AG20443 (cell line): Measurements from ENCODE around the gene ACAP3.
"Not testable (repeated sequence)": the region's sequence is repeated elsewhere in the genome, so short reads cannot be mapped to it uniquely, and the experiment has no call there.

Source experiments
- DNase-seq: peaks from one replicate; pipeline ENCODE4 v3.0.0; 2012; ENCODE audit warnings: low spot score, mixed read lengths

Gene ACAP3

GRCh38 chr1:1330366-1331067 is 22.8 kb upstream of the ACAP3 start:
- DNase-seq: peak; percentile 44

DNA sequence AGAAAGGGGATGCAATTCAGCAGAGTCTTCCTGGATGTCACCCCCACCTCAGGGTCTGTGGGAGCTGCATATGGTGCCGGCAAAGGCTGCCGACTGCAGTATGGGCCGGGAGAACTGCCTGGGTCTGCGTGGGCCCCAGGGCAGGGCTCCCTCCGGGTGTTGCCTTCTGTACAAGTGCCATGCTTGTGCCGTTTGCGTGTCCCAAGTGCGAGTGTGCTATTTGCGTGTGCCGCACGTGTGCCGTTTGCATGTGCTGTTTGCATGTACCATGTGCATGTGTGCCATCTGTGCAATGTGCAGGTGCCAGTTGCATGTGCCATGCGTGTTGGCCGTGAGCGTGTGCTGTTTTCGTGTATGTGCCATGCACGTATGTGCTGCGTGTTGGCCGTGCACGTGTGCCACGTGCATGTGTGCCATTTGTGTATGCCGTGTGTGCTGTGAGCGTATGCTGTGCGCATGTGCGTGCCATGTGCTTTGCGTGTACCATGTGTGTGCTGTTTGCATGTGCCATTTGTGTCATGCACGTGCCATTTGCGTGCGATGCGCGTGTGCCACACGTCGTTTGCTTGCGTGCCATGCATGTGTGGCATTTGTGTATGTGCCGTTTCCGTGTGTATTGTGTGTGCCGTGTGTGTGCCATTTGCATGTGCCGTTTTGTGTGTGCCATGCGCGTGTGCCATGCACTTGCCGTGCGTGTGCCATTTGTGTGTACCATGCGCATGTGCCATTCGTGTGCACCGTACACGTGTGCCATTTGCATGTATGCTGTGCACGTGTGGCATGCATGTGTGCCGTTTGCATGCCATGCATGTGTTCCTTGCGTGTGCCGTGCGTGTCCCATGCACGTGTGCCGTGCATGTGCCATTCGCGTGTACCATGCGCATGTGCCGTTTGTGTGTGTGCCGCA is 21.8 kb upstream of the ACAP3 start:
- DNase-seq: no peak

GRCh38 chr1:1328254-1328653 is 20.5 kb upstream of the ACAP3 start:
- DNase-seq: no peak

DNA sequence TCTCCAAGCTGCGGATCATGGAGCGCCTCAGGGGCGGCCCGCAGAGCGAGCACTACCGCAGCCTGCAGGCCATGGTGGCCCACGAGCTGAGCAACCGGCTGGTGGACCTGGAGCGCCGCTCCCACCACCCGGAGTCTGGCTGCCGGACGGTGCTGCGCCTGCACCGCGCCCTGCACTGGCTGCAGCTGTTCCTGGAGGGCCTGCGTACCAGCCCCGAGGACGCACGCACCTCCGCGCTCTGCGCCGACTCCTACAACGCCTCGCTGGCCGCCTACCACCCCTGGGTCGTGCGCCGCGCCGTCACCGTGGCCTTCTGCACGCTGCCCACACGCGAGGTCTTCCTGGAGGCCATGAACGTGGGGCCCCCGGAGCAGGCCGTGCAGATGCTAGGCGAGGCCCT is 19.6 kb upstream of the ACAP3 start:
- no peak for DNase-seq

DNA sequence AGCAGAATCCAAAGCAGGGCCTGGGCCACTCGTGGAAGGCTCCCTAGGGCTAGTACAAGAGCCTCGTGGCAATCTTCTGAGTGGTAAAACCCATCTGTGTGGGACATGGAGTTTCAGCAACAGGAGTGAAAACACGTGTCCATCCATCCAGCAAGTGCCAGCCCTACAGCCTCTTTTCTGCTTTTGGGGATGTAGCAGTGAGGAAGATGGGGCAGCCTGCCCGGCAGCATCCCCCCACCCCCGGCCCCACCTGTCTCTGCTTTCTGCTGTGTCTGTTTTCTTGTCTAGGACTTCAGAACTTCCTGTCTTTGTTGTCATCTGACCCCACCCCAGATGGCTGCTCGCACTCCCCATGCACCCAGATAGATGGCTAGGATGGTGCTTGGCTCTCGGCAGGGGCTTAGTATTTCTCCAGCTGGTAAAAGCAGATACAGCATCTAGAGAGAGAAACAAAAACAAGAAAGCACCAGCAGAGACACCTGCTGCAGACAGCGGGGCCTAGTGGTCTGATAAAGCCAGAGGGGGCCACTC is 18.4 kb upstream of the ACAP3 start:
- no peak for DNase-seq

DNA sequence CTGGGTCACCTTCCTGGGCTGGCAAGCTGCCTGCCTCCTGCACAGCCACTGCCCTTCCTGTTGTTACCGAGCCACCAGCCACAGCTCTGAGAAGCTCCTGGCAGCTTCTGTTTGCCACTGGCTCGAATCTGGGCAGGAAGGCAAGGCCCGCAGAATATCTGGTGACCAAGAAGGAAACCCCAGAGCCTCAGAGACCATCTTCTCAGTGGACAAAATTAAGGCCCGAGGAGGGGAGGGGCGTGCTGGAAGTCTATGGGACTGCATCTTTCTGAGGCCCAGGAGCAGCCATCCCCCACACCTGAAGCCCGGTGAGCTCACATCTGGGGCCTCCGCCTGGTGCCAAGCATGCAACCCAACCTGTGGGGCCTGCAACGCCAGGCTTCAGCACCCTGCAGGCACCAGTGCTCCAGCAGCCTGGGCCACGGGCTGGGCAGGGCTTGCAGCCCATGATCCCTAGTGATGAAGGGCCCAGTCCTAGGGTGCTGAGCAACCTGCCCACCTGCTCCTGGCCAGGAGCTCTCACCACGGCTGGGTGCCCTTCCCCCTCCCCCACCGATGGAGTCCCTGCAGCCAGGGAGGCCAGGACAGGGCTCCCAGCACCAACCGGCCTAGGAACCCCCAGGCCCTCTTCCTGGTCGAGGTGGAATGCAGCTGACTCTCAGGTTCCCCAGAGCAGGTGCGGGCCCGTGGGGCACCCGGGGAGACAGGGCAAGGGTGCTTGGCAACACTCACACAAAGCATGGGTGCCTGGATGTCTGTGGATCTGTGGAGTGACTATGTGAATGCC is 17.8 kb upstream of the ACAP3 start:
- no peak for DNase-seq

DNA sequence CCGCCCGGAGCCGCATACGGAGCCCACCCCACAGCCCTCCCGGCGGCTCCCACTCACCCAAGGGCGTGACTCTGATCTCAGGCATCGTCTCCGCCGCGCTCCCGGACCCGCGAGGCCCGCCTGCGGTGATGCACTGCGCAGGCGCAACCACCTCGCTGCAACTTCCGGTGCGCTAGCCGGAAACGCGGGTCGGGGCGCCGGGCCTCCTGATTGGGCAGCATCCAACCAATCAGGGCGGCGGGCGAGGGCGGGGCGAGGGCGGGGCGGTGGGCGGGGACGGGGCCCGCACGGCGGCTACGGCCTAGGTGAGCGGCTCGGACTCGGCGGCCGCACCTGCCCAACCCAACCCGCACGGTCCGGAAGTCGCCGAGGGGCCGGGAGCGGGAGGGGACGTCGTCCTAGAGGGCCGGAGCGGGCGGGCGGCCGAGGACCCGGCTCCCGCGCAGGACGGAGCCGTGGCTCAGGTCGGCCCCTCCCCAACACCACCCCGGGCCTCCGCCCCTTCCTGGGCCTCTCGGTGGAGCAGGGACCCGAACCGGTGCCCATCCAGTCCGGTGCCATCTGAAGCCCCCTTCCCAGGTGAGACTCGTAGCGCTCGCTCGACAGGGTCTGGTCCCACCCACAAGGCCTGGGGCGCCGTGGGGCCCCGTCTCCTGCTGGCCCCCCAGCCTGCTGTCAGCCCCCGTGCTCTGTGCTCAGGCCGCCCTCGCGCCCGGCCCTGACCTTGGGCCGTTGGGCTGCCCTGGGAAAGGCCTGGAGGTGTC is 17.0 kb upstream of the ACAP3 start, which contains the start of the genes CPTP and INTS11:
TSS of gene CPTP (plus strand) at position 279 of the 764 bp plus-strand sequence. CDS start 2,109 bp downstream, outside the sequence.
TSS of gene INTS11 (minus strand) at position 137 of the 764 bp plus-strand sequence. CDS start at position 85, 52 bp downstream.
- peak; percentile 98 for DNase-seq

DNA sequence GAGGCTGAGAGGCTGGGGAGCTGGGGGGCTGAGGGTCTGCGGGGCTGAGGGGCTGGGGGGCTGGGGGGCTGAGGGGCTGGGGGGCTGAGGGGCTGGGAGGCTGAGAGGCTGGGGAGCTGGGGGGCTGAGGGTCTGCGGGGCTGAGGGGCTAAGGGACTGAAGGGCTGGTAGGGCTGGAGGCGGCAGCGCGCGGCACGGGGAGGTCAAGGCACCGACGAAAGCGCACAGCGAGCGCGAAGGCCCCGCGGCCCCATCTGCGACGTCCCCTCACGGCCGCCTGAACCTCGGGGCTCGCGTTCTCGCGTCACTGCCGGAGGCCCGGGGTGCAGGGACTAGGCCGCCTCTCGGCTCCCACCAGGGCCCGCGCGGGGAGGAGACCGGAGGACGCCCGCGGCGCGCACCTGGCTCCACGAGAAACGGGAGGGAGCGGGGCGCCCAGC is 16.4 kb upstream of the ACAP3 start:
- no peak for DNase-seq

- DNase-seq: no peak
Observed at GRCh38 chr1:1322952-1323351, 15.2 kb upstream of the ACAP3 start.

- no peak for DNase-seq
Observed at GRCh38 chr1:1322418-1322817, 14.7 kb upstream of the ACAP3 start.

GRCh38 chr1:1321477-1321876 is 13.7 kb upstream of the ACAP3 start:
- DNase-seq: no peak

- no peak for DNase-seq
Observed at GRCh38 chr1:1320666-1321448, 13.1 kb upstream of the ACAP3 start.

DNA sequence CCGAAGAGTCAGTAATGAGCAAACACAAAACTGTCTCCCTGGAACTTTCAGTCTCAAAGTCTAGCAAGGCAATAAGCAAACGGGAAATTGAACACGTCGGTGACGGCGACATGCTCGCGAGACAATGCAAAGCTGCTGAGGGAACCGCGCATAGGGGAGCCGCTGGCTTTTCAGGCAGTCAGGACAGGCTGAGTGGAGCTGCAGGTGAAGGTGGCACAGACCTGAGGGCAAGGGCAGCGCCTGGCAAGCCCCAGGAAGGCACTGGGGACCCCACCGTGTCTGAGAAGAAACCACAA is 11.9 kb upstream of the ACAP3 start:
- DNase-seq: no peak

DNA sequence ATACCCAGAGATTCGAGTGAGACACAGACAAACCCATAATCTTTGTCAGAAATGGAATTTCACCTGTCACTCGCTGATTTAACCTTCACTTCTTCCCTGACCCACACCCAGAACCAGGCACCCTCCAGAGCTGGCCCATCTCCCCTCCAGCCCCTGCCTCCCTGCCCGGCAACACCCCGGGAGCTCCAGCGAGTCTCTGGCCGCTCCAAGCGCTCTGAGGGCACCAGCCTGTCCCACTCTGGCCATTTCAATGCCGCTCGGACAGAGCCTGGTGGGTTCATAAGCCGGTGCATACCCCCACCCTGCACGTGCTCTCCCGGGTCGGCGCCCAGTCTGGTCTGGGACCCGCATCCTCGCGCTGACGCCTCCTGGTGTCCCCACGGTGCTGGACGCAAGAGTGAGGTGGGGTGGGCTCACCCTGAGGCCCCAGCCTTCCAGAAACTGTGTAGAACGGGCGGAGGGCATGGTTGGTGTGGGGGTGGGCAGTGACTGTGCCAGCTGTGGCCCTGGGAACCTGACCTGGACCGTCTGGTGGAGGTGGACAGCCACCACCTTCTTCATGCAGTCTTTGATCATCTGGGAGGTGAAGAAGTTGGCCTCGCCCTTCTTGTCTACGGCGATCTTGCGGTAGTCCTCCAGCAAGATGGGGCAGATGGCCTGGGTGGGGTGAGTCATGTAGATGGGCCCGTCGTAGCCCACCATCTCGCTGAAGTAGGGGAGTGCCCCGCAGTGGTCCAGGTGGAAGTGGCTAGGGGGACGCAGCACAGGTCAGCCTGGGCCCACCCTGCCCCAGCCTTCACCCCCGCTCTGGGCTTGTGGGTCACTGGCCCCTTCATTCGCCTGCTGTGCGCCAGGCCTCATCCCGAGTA is 11.3 kb upstream of the ACAP3 start:
- DNase-seq: no peak

- peak; percentile 66 for DNase-seq
Observed at GRCh38 chr1:1318131-1318652, 10.5 kb upstream of the ACAP3 start.

DNA sequence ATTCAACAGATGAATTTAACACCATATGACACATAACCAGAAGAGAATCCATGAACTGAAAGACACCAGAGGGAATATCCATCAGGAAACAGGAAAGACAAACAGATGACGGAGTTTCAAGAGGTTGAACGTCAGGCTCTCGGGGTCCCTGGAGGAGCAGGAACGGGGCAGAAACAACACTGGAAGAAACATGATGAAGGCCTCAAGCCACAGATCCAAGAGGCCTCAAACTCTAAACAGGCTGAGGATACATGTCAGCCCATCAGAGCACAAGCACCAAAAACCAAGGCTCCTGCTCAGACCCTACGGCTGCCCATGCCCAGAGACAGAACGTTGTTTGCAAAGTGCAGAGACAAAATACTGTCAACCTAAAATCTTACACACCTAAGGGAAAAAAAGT is 9.7 kb upstream of the ACAP3 start:
- DNase-seq: no peak

- DNase-seq: not testable (repeated sequence)
Observed at GRCh38 chr1:1316199-1316598, 8.5 kb upstream of the ACAP3 start.

DNA sequence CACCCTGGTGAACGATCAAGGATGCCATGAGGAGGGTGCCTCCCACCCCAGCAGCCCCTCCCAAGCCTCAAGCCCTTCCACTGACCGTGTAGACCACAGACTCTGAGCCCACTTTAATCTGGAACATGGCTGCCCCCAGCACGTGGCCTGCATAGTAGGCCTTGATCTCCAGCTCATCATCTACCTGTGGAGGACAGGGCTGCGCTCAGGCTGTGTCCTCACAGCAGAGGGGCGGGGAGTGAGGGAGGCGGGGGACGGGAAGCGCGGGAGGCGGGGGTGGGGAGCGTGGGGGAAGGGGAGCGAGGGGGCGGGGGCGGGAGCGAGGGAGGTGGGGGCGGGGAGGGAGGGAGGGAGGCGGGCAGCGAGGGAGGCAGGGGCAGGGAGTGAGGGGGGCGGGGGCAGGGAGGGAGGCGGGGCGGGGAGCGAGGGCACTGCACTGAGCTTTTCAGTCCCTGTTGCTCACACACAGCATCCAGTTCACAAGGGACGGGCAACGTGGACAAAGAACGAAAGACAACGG is 7.8 kb upstream of the ACAP3 start:
- DNase-seq: no peak

DNA sequence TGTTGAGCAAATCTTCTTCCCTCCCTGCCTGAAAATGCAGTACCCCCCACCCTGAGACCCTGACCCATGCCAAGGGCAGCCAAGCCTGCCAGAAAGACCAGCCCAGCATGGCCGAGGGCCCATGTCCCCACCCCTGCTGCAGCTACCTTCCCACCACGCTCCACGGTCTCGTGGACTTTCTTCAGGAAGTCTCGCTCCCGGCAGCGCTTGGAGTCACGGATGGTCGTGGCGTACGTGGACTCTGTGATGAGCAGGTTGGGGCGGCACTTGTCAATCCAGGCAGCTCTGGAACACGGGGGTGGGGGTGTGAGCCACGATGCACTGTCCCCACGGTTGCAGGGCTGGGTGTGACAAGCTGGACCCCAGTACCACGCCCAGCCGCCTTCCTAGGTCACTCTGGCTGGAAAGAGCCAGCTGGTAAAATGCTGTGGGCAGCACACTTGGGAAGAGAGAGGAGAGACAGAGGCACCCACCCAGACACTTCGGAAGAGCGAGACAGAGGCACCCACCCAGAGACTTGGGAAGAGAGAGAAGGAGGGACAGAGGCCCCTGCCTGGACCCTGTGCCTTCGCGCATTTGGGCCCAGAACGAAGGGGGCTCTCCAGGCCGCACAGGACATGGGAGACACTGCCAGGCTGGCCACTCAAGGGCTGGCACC is 7.1 kb upstream of the ACAP3 start:
- no peak for DNase-seq
